Measurements from ENCODE around the gene OMA1.

- TF ChIP-seq CTCF (conservative IDR thresholded peaks at IDR 0.05 in 1 of 2, IDR thresholded peaks at IDR 0.05 in 1 of 2; ENCODE audit: extremely low read depth in 1 of 2, insufficient read depth in 1 of 2, low read depth in 1 of 2, low read length in 2 of 2) (no peak), EZH2 (IDR thresholded peaks at IDR 0.05; ENCODE audit: borderline replicate concordance, low read length) (no peak)
These were observed 26.6 kb upstream of the OMA1 start for GRCh38 chr1:58573138-58573537.

Measured in mammary epithelial cell (primary cell).